ENCODE measurements around the gene NCAPD2. TPM values are rescaled to one million over a fixed set of nuclear protein-coding genes. Genes with fewer than 3 reads are reported as not detected.
"Not testable (repeated sequence)": the region's sequence is repeated elsewhere in the genome, so short reads cannot be mapped to it uniquely, and the experiment has no call there.

Gene NCAPD2
- total and polyA plus RNA-seq, 4 donors, result 21.0 to 30.0 (median 29.0) TPM

DNA sequence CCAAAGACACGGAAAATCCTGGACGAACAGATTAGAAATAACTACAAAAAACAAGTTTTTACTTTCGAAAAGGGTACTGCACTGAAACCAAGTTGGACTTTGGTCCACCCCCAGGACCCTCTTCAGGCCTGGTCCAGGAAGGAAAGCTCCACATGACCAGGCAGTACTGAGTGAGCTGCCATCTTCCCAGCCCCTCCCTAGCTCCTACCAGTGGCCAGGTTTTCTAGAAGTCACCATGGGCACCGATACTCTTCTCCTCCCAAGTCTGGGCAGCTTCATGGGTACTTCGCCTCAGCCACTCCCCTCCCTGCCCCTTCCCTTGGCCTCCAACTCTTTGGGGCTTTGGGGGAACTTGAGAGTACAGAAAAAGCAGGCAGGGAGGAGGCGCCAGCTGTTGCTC, 30.0 kb upstream of the NCAPD2 start:
- WGBS (ENCODE audit: insufficient coverage), result 95% methylated on average over 4 of the region's 6 CpGs
- Histone ChIP-seq H3K4me3 (ENCODE audit: low read depth, low read length) (no peak overlapping the region), H3K27ac (ENCODE audit: low read depth, low read length) (no peak overlapping the region), H3K9me3 (ENCODE audit: control insufficient read depth, insufficient read depth, low read length) (no peaks in the 10 kb centered on the region), H3K4me1 (ENCODE audit: control insufficient read depth, insufficient read depth, low read length) (peaks cover 2% of the 10 kb centered on the region), H3K27me3 (ENCODE audit: control insufficient read depth, insufficient read depth, low read length) (no peaks in the 10 kb centered on the region), H3K36me3 (ENCODE audit: control insufficient read depth, insufficient read depth, low read length) (peaks cover 56% of the 10 kb centered on the region)
- no peak for DNase-seq (ENCODE audit: low read depth in 4 of 6, low spot score in 6 of 6)

GRCh38 chr12:6464531-6464930, 29.4 kb upstream of the NCAPD2 start:
- Histone ChIP-seq H3K27me3 (ENCODE audit: control insufficient read depth, insufficient read depth, low read length) (no peaks in the 10 kb centered on the region), H3K4me3 (ENCODE audit: low read depth, low read length) (no peak overlapping the region), H3K9me3 (ENCODE audit: control insufficient read depth, insufficient read depth, low read length) (no peaks in the 10 kb centered on the region), H3K4me1 (ENCODE audit: control insufficient read depth, insufficient read depth, low read length) (no peaks in the 10 kb centered on the region), H3K36me3 (ENCODE audit: control insufficient read depth, insufficient read depth, low read length) (peaks cover 55% of the 10 kb centered on the region), H3K27ac (ENCODE audit: low read depth, low read length) (no peak overlapping the region)
- no peak for DNase-seq (ENCODE audit: low read depth in 4 of 6, low spot score in 6 of 6)
- 87% methylated on average over 8 of the region's 8 CpGs for WGBS (ENCODE audit: insufficient coverage)

- 86% methylated on average over 3 of the region's 6 CpGs for WGBS (ENCODE audit: insufficient coverage)
- DNase-seq (ENCODE audit: low read depth in 4 of 6, low spot score in 6 of 6), result peak in 5 of 6 donors; percentile 48 to 88 (median 61)
- Histone ChIP-seq H3K27ac (ENCODE audit: low read depth, low read length) (no peak overlapping the region), H3K9me3 (ENCODE audit: control insufficient read depth, insufficient read depth, low read length) (no peaks in the 10 kb centered on the region), H3K36me3 (ENCODE audit: control insufficient read depth, insufficient read depth, low read length) (peaks cover 46% of the 10 kb centered on the region), H3K27me3 (ENCODE audit: control insufficient read depth, insufficient read depth, low read length) (no peaks in the 10 kb centered on the region), H3K4me1 (ENCODE audit: control insufficient read depth, insufficient read depth, low read length) (peaks cover 5% of the 10 kb centered on the region), H3K4me3 (ENCODE audit: low read depth, low read length) (no peak overlapping the region)
These were observed 28.3 kb upstream of the NCAPD2 start for GRCh38 chr12:6465467-6466183.

DNA sequence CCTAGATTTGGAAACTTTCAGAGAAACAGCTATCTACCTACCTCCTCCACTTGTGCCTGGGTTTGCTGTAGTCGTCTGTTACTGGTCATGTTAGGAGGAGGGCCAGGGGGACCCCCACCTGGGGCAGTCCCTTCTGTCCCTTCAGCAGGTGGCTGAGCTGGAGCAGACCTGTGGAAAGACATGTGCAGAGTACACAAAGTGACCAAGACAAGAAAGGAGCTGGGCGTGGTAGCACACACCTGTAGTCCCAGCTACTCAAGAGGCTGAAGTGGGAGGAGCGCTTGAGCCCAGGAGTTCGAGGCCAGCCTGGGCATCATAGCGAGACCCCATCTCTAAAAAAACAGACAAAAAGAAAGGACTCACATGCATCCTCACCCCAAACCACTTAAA, 27.7 kb upstream of the NCAPD2 start:
- Histone ChIP-seq H3K4me1 (ENCODE audit: control insufficient read depth, insufficient read depth, low read length) (peaks cover 9% of the 10 kb centered on the region), H3K4me3 (ENCODE audit: low read depth, low read length) (no peak overlapping the region), H3K27ac (ENCODE audit: low read depth, low read length) (no peak overlapping the region), H3K9me3 (ENCODE audit: control insufficient read depth, insufficient read depth, low read length) (no peaks in the 10 kb centered on the region), H3K27me3 (ENCODE audit: control insufficient read depth, insufficient read depth, low read length) (no peaks in the 10 kb centered on the region), H3K36me3 (ENCODE audit: control insufficient read depth, insufficient read depth, low read length) (peaks cover 40% of the 10 kb centered on the region)
- no peak for DNase-seq (ENCODE audit: low read depth in 4 of 6, low spot score in 6 of 6)
- WGBS (ENCODE audit: insufficient coverage), result 91% methylated on average over 4 of the region's 5 CpGs

DNA sequence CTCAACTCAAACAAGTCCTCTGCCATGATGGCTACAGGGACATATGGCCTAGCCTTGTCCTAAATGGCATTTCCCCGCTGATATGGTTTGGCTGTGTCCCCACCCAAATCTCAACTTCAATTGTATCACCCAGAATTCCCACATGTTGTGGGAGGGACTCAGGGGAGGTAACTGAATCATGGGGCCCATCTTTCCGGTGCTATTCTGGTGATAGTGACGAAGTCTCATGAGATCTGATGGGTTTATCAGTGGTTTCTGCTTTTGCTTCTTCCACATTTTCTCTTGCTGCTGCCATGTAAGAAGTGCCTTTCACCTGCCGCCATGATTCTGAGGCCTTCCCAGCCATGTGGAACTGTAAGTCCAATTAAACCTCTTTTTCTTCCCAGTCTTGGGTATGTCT, 27.2 kb upstream of the NCAPD2 start:
- H3K4me1 ChIP-seq (ENCODE audit: control insufficient read depth, insufficient read depth, low read length), result peaks cover 12% of the 10 kb centered on the region
- WGBS (ENCODE audit: insufficient coverage), result no CpG with 5 or more reads among the region's 4 CpGs
- not testable (repeated sequence) for H3K27me3 ChIP-seq (ENCODE audit: control insufficient read depth, insufficient read depth, low read length); H3K27ac ChIP-seq (ENCODE audit: low read depth, low read length); H3K4me3 ChIP-seq (ENCODE audit: low read depth, low read length); H3K9me3 ChIP-seq (ENCODE audit: control insufficient read depth, insufficient read depth, low read length); DNase-seq (ENCODE audit: low read depth in 4 of 6, low spot score in 6 of 6)
- H3K36me3 ChIP-seq (ENCODE audit: control insufficient read depth, insufficient read depth, low read length), result peaks cover 35% of the 10 kb centered on the region

- not testable (repeated sequence) for DNase-seq (ENCODE audit: low read depth in 4 of 6, low spot score in 6 of 6); H3K4me3 ChIP-seq (ENCODE audit: low read depth, low read length); H3K27ac ChIP-seq (ENCODE audit: low read depth, low read length); H3K9me3 ChIP-seq (ENCODE audit: control insufficient read depth, insufficient read depth, low read length); H3K27me3 ChIP-seq (ENCODE audit: control insufficient read depth, insufficient read depth, low read length)
- Histone ChIP-seq H3K4me1 (ENCODE audit: control insufficient read depth, insufficient read depth, low read length) (peaks cover 12% of the 10 kb centered on the region), H3K36me3 (ENCODE audit: control insufficient read depth, insufficient read depth, low read length) (peaks cover 25% of the 10 kb centered on the region)
- 98% methylated on average over 6 of the region's 9 CpGs for WGBS (ENCODE audit: insufficient coverage)
These were observed 26.2 kb upstream of the NCAPD2 start for GRCh38 chr12:6467571-6468282.

- no peak overlapping the region for H3K27ac ChIP-seq (ENCODE audit: low read depth, low read length)
- no peak overlapping the region for H3K4me3 ChIP-seq (ENCODE audit: low read depth, low read length)
- H3K27me3 ChIP-seq (ENCODE audit: control insufficient read depth, insufficient read depth, low read length), result no peaks in the 10 kb centered on the region
- no peak for DNase-seq (ENCODE audit: low read depth in 4 of 6, low spot score in 6 of 6)
- no peaks in the 10 kb centered on the region for H3K9me3 ChIP-seq (ENCODE audit: control insufficient read depth, insufficient read depth, low read length)
- peaks cover 20% of the 10 kb centered on the region for H3K36me3 ChIP-seq (ENCODE audit: control insufficient read depth, insufficient read depth, low read length)
- H3K4me1 ChIP-seq (ENCODE audit: control insufficient read depth, insufficient read depth, low read length), result peaks cover 12% of the 10 kb centered on the region
These were observed 25.7 kb upstream of the NCAPD2 start for GRCh38 chr12:6468283-6468575.

DNA sequence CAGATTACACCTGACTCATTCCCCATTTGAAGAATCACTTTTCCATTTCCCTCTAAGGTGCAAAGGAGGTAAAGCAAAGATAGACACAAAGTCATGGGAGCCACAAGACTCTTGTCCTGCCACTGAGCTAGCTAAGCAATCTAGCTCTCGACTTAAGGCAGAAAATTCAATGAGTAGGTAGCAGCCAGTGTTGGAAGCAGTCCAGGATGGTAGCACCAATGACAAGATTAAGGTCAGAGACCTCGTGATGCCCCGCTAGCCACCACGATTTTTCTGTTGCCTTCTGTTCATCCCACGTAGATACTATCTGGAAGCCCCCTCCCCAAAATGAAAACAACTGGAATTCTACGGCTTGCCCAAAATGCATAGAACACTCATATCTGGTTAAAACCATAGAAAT, 24.8 kb upstream of the NCAPD2 start:
- H3K27me3 ChIP-seq (ENCODE audit: control insufficient read depth, insufficient read depth, low read length), result no peaks in the 10 kb centered on the region
- no peak for DNase-seq (ENCODE audit: low read depth in 4 of 6, low spot score in 6 of 6)
- WGBS (ENCODE audit: insufficient coverage), result 73% methylated on average over 4 of the region's 6 CpGs
- no peak overlapping the region for H3K27ac ChIP-seq (ENCODE audit: low read depth, low read length)
- peaks cover 12% of the 10 kb centered on the region for H3K4me1 ChIP-seq (ENCODE audit: control insufficient read depth, insufficient read depth, low read length)
- peaks cover 16% of the 10 kb centered on the region for H3K36me3 ChIP-seq (ENCODE audit: control insufficient read depth, insufficient read depth, low read length)
- H3K9me3 ChIP-seq (ENCODE audit: control insufficient read depth, insufficient read depth, low read length), result no peaks in the 10 kb centered on the region
- H3K4me3 ChIP-seq (ENCODE audit: low read depth, low read length), result peak overlapping the region; percentile 93

- H3K4me1 ChIP-seq (ENCODE audit: control insufficient read depth, insufficient read depth, low read length), result peaks cover 12% of the 10 kb centered on the region
- 0% methylated on average over 5 of the region's 16 CpGs for WGBS (ENCODE audit: insufficient coverage)
- peaks cover 9% of the 10 kb centered on the region for H3K36me3 ChIP-seq (ENCODE audit: control insufficient read depth, insufficient read depth, low read length)
- DNase-seq (ENCODE audit: low read depth in 4 of 6, low spot score in 6 of 6), result peak in 2 of 6 donors; percentile 21 to 32
- H3K9me3 ChIP-seq (ENCODE audit: control insufficient read depth, insufficient read depth, low read length), result no peaks in the 10 kb centered on the region
- peak overlapping the region; percentile 91 for H3K27ac ChIP-seq (ENCODE audit: low read depth, low read length)
- H3K27me3 ChIP-seq (ENCODE audit: control insufficient read depth, insufficient read depth, low read length), result no peaks in the 10 kb centered on the region
- peak overlapping the region; percentile 93 for H3K4me3 ChIP-seq (ENCODE audit: low read depth, low read length)
These were observed 24.1 kb upstream of the NCAPD2 start for GRCh38 chr12:6469609-6470374.
